HG03457 (cell line): ENCODE results near the gene FHOD3.

Source experiments
- ATAC-seq: cut with Tn5 transposase; IDR thresholded peaks from one replicate; pipeline ENCODE4 v1.9.1; 2021; ENCODE audit warnings: moderate number of reproducible peaks; ENCODE audit not compliant: unreplicated experiment

Gene FHOD3

GRCh38 chr18:36297417-36298125, at the start of gene FHOD3:
Gene FHOD3 (plus strand): TSS chr18:36297713. CDS start chr18:36297836, 123 bp downstream.
- ATAC-seq: peak; percentile 54

DNA sequence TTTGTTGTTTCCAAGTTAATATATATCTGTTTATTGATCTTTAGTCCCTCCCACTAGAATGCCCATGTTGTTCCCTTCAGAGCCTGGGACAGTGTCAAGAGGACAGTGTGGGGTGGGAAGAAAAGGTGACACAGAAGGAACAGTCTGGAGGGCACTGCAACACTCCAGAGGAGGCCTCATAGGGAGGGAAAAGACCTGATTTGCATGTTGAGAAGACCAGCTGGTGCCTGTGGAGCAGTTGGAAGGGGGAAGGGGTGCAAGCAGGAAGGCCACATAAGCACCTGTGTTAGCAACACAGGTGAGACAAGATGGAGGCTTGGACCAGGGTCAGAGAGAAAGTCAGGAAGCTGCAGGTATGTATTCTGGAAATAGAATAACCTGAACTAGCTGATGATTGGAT, 48.1 kb upstream of the FHOD3 start:
- ATAC-seq: no peak

GRCh38 chr18:36250827-36251226, 46.7 kb upstream of the FHOD3 start:
- no peak for ATAC-seq

DNA sequence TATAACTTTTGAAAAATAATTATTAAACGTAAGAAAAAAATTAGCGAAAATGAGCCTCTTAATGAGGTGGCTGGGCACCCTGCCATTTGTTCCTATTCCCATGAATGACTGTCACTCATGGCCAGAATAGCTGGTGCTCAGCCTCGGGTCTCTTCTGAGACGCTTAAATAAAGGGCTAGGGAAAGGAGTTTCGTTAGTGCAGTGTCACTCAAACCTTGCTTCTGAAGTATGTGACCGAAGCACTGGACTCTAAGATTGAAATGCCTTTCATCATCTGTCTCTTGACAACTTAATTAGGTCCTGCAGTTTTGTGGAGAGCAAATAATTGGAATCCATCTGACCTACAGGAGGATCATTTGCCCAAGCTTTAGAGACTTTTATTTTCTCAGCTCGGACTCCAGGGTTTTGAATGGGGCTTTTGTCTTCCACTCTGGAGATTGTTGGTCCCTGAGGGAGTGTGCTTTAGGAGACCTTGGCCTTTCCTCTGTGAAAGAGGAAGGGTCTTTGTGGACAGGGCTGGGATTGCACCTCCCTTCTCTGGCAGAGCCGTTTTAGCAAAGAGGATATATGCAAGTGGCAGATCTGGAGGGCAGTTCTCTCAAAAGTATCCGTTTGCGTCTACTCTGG, 42.3 kb upstream of the FHOD3 start:
- no peak for ATAC-seq

GRCh38 chr18:36256094-36256493, 41.4 kb upstream of the FHOD3 start:
- ATAC-seq: no peak

DNA sequence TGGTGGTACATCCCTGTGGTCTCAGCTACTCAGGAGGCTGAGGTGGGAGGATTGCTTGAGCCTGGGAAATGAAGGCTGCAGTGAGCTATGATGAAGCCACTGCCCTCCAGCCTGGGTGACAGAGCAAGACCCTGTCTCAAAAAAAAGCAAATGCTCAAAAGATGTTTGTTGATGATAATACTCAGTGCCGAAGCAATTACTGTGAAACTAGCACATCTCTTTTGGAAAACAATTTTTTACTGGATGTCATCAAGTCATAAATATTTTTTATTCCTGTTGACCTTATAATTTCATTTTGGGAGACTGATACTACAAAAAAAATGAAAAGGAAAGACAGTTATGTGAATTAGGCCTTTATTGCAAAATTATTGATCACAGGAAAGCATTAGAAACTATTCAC, 34.5 kb upstream of the FHOD3 start:
- ATAC-seq: no peak

DNA sequence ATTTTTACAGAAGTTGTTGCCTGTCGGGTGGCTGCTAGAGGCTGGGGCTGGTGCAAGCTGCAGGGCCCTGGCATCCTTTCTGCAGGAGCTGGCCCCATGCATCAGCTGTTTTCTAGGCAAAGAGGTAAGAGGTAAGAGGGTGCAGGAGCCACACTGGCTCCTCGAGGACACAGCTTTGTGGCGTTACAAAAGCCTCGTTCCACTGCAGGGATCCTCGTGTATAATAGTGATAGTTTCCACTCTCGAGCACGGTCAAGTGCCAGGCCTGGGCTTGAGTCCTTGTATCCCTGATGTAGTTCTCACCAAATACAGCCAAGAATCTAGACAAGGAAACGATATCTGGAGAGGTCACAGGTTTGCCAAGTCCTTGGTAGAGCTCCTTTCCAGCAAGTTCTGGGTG, 33.2 kb upstream of the FHOD3 start:
- ATAC-seq: no peak

GRCh38 chr18:36265015-36265414, 32.5 kb upstream of the FHOD3 start:
- no peak for ATAC-seq

DNA sequence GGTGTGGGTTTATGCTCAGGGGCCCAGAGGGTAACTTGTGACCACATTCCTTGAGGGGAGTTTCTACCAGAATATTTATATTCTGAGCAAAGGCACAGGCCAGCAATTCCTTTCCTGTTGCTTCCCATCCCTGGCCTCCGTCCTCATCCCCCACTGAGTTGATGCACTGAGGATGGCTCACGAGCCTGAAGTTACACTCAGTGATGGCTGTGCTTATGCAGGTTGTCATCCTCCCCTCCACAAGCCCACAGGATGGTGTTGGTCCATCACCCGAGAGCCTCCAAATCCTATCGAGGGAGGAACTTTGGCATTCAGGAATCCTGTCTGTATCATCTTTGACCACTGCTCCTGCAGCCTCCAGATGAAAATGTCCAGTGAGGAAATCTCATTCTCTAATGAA, 28.4 kb upstream of the FHOD3 start:
- no peak for ATAC-seq

GRCh38 chr18:36271153-36271552, 26.4 kb upstream of the FHOD3 start:
- ATAC-seq: no peak

GRCh38 chr18:36273347-36273746, 24.2 kb upstream of the FHOD3 start:
- no peak for ATAC-seq

GRCh38 chr18:36274083-36274715, 23.3 kb upstream of the FHOD3 start:
- no peak for ATAC-seq

DNA sequence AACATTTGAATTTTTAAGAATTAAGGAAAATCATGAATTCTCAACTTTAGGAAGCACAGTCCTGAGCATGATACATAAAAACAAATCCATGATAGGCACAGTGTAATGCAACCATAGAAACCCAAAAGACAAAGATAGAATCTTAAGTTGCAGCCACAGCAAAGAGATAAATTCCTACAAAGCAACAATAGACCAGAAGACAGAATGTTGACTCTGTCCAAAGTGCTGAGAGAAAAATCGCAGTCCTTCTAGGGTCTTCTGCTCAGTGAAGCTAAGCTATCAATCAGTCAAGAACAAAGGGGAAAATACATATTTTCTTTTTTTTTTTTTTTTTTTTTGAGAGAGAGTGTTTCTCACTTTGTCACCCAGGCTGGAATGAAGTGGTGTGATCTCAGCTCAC, 22.0 kb upstream of the FHOD3 start:
- ATAC-seq: no peak

DNA sequence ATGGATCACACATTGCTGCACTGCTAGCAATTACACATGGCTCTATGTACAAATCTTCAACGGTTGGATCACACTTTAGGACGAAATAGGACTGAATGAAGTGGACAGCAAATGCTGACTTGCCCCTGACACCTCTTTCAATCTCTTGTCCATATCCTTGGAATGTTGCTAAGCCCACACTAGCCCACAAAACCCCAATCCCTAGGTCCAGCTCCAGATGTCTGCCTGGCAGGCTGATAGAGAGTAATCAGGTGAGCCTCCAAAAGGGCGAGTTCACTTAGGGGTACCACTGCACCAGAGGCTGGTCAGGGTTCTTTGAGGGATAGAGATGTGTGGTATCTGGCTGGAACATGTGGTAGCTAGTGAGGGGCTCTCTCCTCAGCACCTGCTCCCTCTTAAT, 18.5 kb upstream of the FHOD3 start:
- ATAC-seq: no peak

- no peak for ATAC-seq
Observed at GRCh38 chr18:36281936-36282335, 15.6 kb upstream of the FHOD3 start.

DNA sequence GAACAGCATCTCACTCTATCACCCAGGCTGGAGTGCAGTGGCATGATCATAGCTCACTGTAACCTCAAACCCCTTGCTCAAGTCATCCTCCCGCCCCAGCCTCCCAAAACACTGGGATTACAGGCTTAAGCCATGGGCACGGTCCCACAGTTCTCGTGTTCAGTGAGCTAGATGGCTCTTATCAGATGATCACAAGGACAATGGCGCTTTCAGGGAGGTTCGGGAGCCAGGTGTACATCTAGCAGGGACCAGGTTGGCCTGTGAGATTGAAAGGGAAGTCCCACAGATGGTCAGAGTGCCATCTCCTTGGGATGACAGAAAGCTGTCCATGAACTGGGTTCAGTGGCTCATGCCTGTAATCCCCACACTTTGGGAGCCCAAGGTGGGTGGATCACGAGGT, 14.1 kb upstream of the FHOD3 start:
- ATAC-seq: no peak

DNA sequence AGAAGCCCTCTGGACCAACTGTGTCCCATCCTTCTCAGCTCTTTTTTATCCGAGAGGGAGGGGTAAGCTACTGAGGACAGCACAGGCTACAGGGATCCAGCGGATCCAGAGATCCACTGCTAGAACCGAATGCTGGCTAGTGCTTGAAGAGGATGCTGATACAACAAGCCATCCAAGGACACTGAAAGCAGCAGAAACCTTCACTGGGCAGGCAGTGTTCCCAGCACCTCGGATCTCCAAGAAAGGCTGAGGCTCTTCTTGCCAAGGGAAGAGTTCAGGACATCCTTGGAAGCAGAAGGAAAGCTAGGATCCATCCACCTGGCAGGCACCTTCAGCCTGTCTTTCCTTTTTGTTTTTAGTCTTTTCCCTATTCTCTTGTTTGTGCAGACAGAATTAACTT, 13.2 kb upstream of the FHOD3 start:
- ATAC-seq: no peak

- ATAC-seq: no peak
Observed at GRCh38 chr18:36284671-36285295, 12.7 kb upstream of the FHOD3 start.

DNA sequence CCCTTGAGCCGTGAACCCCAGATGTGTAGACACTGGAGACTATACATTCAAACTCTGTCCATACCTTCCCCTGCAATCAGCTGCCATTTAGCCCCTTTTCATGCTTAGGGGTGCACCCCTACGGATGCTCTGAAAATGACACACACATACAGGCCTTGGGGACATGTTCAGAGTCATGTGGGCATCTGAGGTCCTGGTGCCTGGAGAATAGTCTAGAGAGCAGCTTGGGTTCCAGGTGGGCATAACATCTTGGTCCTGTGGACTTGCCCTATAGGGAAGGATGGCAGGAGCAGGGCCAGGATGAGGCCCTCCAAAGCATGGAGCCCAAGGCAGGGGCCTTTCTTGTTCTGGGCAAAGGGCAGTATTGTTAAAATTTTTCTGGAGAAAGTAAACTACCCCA, 9.9 kb upstream of the FHOD3 start:
- no peak for ATAC-seq

GRCh38 chr18:36288689-36289088, 8.8 kb upstream of the FHOD3 start:
- no peak for ATAC-seq

- no peak for ATAC-seq
Observed at GRCh38 chr18:36294031-36294430, 3.5 kb upstream of the FHOD3 start.

DNA sequence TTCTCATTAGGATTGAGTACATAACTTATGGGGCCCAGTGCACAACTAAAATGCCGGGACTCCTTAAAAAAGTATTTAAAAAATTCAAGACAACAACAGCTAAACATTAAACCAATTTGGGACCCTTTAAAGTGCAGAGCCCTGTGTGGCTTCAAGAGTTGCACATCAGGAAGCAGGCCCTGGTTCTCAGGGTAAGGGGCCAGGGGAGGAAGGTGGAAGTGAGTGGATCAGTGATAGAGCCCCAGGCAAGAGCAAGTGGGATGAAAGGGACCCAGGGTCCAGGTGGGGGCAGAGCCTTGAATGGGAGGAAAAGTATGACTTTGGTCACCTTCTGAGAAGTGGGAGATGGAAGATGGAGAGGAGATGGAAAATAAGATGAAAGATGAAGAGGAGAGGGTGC, 2.3 kb upstream of the FHOD3 start:
- no peak for ATAC-seq
